Lower leg skin (tissue), 3 donors: Measurements from ENCODE around the gene TAF5.

Source experiments
- CTCF ChIP-seq, 3 donors: fragments of 450-650 bp; IDR thresholded peaks; one replicate each; pipeline ENCODE4 v1.5.1; 2016; ENCODE audit warnings: antibody characterized with exemption in 3 of 3, mild to moderate bottlenecking in 3 of 3, moderate library complexity in 2 of 3
- POLR2A ChIP-seq, 2 donors: fragments of 450-650 bp; IDR thresholded peaks; one replicate each; pipeline ENCODE4 v1.6.1; 2016 to 2017; ENCODE audit warnings: antibody characterized with exemption in 2 of 2, mild to moderate bottlenecking in 1 of 2, moderate library complexity in 1 of 2

GRCh38 chr10:103433858-103434257 lies 66.1 kb downstream of the TAF5 start:
- no peak for TF ChIP-seq CTCF (IDR thresholded peaks at IDR 0.05)
- TF ChIP-seq POLR2A (IDR thresholded peaks at IDR 0.05) = no peak
